HepG2 (cell line): ENCODE results near the gene ZCCHC8. TPM values are rescaled to one million over a fixed set of nuclear protein-coding genes. Genes with fewer than 3 reads are reported as not detected.

Experiments
- EEA1 ChIP-seq: sonication (generic); formaldehyde crosslinking; IDR thresholded peaks from 2 replicates; pipeline ENCODE4 v1.5.1; 2020; ENCODE audit warnings: mild to moderate bottlenecking, missing genetic modification reagents, borderline replicate concordance
- ELF1 ChIP-seq: sonication (generic); formaldehyde crosslinking; IDR thresholded peaks from 2 replicates; pipeline ENCODE4 v1.4.0; 2020; ENCODE audit warnings: missing genetic modification reagents
- ETS1 ChIP-seq: sonication (generic); formaldehyde crosslinking; IDR thresholded peaks from 2 replicates; pipeline ENCODE4 v1.4.0; 2020; ENCODE audit warnings: missing genetic modification reagents
- HCFC1 ChIP-seq: fragments of 150-350 bp; IDR thresholded peaks from 2 replicates; pipeline ENCODE4 v1.6.1; 2014; ENCODE audit warnings: low read depth, low read length
- HOXA3 ChIP-seq: sonication (generic); formaldehyde crosslinking; IDR thresholded peaks from 2 replicates; pipeline ENCODE4 v1.5.0; 2020; ENCODE audit warnings: missing genetic modification reagents
- KAT8 ChIP-seq: IDR thresholded peaks from 2 replicates; pipeline ENCODE4 v1.6.1; 2016; ENCODE audit warnings: missing genetic modification reagents, missing compliant biosample characterization
- MIXL1 ChIP-seq: IDR thresholded peaks from 2 replicates; pipeline ENCODE4 v1.6.1; 2016
- MNT ChIP-seq: fragments of 450-650 bp; IDR thresholded peaks from 2 replicates; pipeline ENCODE4 v1.6.1; 2016
- NFYC ChIP-seq: IDR thresholded peaks from 2 replicates; pipeline ENCODE4 v1.6.1; 2016; ENCODE audit warnings: missing genetic modification reagents, missing compliant biosample characterization
- NR2F1 ChIP-seq, 2 experiments: fragments of 450-650 bp in 1 of 2; formaldehyde crosslinking in 1 of 2; IDR thresholded peaks; 2 replicates each; pipeline versions ENCODE4 v1.5.0 to v1.6.1; 2016 to 2020; ENCODE audit warnings: mild to moderate bottlenecking in 1 of 2, missing compliant biosample characterization in 1 of 2, missing genetic modification reagents in 1 of 2, moderate library complexity in 1 of 2
- NRL ChIP-seq: sonication (generic); formaldehyde crosslinking; IDR thresholded peaks from 2 replicates; pipeline ENCODE4 v1.5.0; 2020; ENCODE audit warnings: missing genetic modification reagents, mild to moderate bottlenecking, moderate library complexity, borderline replicate concordance
- RORA ChIP-seq: sonication (generic); formaldehyde crosslinking; IDR thresholded peaks from 2 replicates; pipeline ENCODE4 v1.5.0; 2020; ENCODE audit warnings: mild to moderate bottlenecking, missing genetic modification reagents, moderate library complexity
- SRSF9 ChIP-seq: fragments of 200-400 bp; formaldehyde crosslinking; IDR thresholded peaks from 2 replicates; pipeline ENCODE4 v1.6.1; 2018; ENCODE audit warnings: borderline replicate concordance, mild to moderate bottlenecking, low read depth, low read length; ENCODE audit not compliant: insufficient read depth, poor library complexity, severe bottlenecking
- TBX3 ChIP-seq: fragments of 450-650 bp; IDR thresholded peaks from 2 replicates; pipeline ENCODE4 v1.6.1; 2017; ENCODE audit warnings: antibody characterized with exemption, mild to moderate bottlenecking, inconsistent platforms, borderline replicate concordance
- TGIF2 ChIP-seq: IDR thresholded peaks from 2 replicates; pipeline ENCODE4 v1.6.1; 2016; ENCODE audit warnings: control low read depth, missing compliant biosample characterization
- ZBTB46 ChIP-seq: sonication (generic); formaldehyde crosslinking; IDR thresholded peaks from 2 replicates; pipeline ENCODE4 v1.4.0; 2020; ENCODE audit warnings: mild to moderate bottlenecking, missing genetic modification reagents, borderline replicate concordance
- ZHX2 ChIP-seq, 2 experiments: sonication (generic) in 1 of 2; formaldehyde crosslinking in 1 of 2; IDR thresholded peaks; 2 replicates each; pipeline versions ENCODE4 v1.6.1 to v1.9.0; 2014 to 2022; ENCODE audit warnings: antibody characterized with exemption in 1 of 2, borderline replicate concordance in 1 of 2, inconsistent platforms in 1 of 2, low read depth in 1 of 2, missing genetic modification reagents in 1 of 2
- ZMAT3 ChIP-seq: sonication (generic); formaldehyde crosslinking; conservative IDR thresholded peaks from 2 replicates; pipeline ENCODE4 v1.7.0; 2021; ENCODE audit warnings: missing genetic modification reagents
- ZNF331 ChIP-seq: sonication (generic); formaldehyde crosslinking; IDR thresholded peaks from 2 replicates; pipeline ENCODE4 v1.4.0; 2020; ENCODE audit warnings: missing genetic modification reagents
- ZNF567 ChIP-seq: sonication (generic); formaldehyde crosslinking; IDR thresholded peaks from 2 replicates; pipeline ENCODE4 v1.8.1; 2023; ENCODE audit warnings: mild to moderate bottlenecking, missing genetic modification reagents, borderline replicate concordance
- polyA plus RNA-seq, 8 experiments: library from polyadenylated mRNA; depleted of rRNA in 3 of 8; stranded (reverse) in 7 of 8; unstranded in 1 of 8; fragments of >200 nt; fragmentation: Illumina TruSeq in 4 of 8; extraction: Trizol in 4 of 8; gene quantifications; 2 replicates each; pipeline versions ENCODE4 v1.2.1 to v1.2.3, GENCODE V29; 2011 to 2016; ENCODE audit warnings: low read depth in 4 of 8, missing spikeins in 1 of 8, mixed read lengths in 1 of 8; ENCODE audit not compliant: insufficient read depth in 1 of 8
- total RNA-seq, 5 experiments: library from RNA; depleted of rRNA; stranded (reverse); fragments of >200 nt; fragmentation: Illumina TruSeq; extraction: Trizol; gene quantifications; 2 replicates each; pipeline ENCODE4 v1.2.3, GENCODE V29; 2016; ENCODE audit warnings: low read depth in 1 of 5

The ZCCHC8 gene
- total and polyA plus RNA-seq, 2 of the 13 experiments (the other 11 are each of a cell fraction or from before 2014, with no cell fraction given): 18.6 to 20.9 TPM

- TF ChIP-seq SRSF9: no peak
- no peak for TF ChIP-seq ZMAT3 (CRISPR knock-in tag)
- no peak for TF ChIP-seq ZHX2 (IDR thresholded peaks at IDR 0.05; ENCODE audit: low read depth)
- no peak for TF ChIP-seq ZHX2 (CRISPR knock-in tag; IDR thresholded peaks at IDR 0.05; ENCODE audit: borderline replicate concordance)
- TF ChIP-seq NR2F1 (CRISPR knock-in tag; IDR thresholded peaks at IDR 0.05): no peak
- no peak for TF ChIP-seq EEA1 (CRISPR knock-in tag)
- peak; percentile 20; the same call in 1 of the 2 replicates for TF ChIP-seq HOXA3 (CRISPR knock-in tag)
- no peak for TF ChIP-seq ELF1 (CRISPR knock-in tag)
- TF ChIP-seq MIXL1 (CRISPR knock-in tag): no peak
- no peak for TF ChIP-seq TBX3
- TF ChIP-seq HCFC1: no peak
- TF ChIP-seq KAT8 (CRISPR knock-in tag): no peak
- no peak for TF ChIP-seq NRL (CRISPR knock-in tag)
- TF ChIP-seq ETS1 (CRISPR knock-in tag): no peak
- peak; percentile 62 for TF ChIP-seq MNT
- no peak for TF ChIP-seq RORA (CRISPR knock-in tag)
- TF ChIP-seq ZNF331 (CRISPR knock-in tag): no peak
- no peak for TF ChIP-seq NFYC
- TF ChIP-seq TGIF2 (CRISPR knock-in tag): peak; percentile 92
- TF ChIP-seq ZBTB46 (CRISPR knock-in tag): no peak
- no peak for TF ChIP-seq ZNF567 (CRISPR knock-in tag)
These were observed 22.5 kb upstream of the ZCCHC8 start (continued) for GRCh38 chr12:122523280-122523679.
